ENCODE measurements around the gene TFEB. TPM values are rescaled to one million over a fixed set of nuclear protein-coding genes. Genes with fewer than 3 reads are reported as not detected.
A peak's percentile ranks its signal among the peaks of the same experiment; 100 is the strongest.

The TFEB gene
- total and polyA plus RNA-seq, 4 donors = 13.3 to 38.4 (median 27.8) TPM

DNA sequence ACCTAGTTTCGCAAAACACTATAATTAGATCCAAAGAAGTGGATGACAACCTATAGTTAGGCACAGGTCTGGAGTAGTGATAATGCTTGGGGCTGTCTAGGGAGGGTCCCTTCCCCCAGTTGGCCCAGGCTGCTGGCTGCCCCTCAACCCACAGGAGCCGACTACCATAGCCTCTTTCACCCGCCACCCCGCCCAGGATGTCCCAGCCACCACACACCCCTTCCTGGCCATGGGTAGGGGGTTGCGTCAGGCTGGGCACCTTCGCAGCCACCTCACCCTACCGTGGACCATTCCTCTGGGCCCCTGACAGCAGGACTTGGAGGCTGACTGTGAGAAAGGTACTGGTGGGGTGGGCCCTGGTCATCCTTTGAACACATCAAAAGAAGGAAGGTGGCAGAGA lies 8.5 kb downstream of the TFEB start:
- Histone ChIP-seq H3K9ac (ENCODE audit: insufficient read depth in 1 of 2, low read length in 2 of 2) (no peak overlapping the region), H3K9me3 (ENCODE audit: control insufficient read depth in 4 of 4, insufficient read depth in 3 of 4, low read length in 3 of 4) (no peaks in the 10 kb centered on the region), H3K27ac (ENCODE audit: low read depth in 1 of 2, low read length in 1 of 2) (no peak overlapping the region), H3K36me3 (ENCODE audit: control insufficient read depth in 4 of 4, insufficient read depth in 4 of 4, low read length in 4 of 4) (peaks cover 0 to 2% (median 0%) of the 10 kb centered on the region in 4 donors), H3K4me1 (ENCODE audit: control insufficient read depth in 5 of 5, insufficient read depth in 5 of 5, low read length in 5 of 5) (peaks cover 7 to 41% (median 21%) of the 10 kb centered on the region in 5 donors), H3K27me3 (ENCODE audit: control insufficient read depth in 3 of 3, insufficient read depth in 3 of 3, low read length in 2 of 3) (no peaks in the 10 kb centered on the region), H3K4me3 (no peak overlapping the region)
- ATAC-seq (ENCODE audit: insufficient read depth, low FRiP score) (no peak), DNase-seq (no peak)
- TF ChIP-seq, protein P1, sequence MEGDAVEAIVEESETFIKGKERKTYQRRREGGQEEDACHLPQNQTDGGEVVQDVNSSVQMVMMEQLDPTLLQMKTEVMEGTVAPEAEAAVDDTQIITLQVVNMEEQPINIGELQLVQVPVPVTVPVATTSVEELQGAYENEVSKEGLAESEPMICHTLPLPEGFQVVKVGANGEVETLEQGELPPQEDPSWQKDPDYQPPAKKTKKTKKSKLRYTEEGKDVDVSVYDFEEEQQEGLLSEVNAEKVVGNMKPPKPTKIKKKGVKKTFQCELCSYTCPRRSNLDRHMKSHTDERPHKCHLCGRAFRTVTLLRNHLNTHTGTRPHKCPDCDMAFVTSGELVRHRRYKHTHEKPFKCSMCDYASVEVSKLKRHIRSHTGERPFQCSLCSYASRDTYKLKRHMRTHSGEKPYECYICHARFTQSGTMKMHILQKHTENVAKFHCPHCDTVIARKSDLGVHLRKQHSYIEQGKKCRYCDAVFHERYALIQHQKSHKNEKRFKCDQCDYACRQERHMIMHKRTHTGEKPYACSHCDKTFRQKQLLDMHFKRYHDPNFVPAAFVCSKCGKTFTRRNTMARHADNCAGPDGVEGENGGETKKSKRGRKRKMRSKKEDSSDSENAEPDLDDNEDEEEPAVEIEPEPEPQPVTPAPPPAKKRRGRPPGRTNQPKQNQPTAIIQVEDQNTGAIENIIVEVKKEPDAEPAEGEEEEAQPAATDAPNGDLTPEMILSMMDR (IDR thresholded peaks at IDR 0.05; ENCODE audit: control extremely low read depth, extremely low read depth) = no peak
- 47 to 72% methylated on average over 7 of the region's 7 CpGs for WGBS, 2 donors

DNA sequence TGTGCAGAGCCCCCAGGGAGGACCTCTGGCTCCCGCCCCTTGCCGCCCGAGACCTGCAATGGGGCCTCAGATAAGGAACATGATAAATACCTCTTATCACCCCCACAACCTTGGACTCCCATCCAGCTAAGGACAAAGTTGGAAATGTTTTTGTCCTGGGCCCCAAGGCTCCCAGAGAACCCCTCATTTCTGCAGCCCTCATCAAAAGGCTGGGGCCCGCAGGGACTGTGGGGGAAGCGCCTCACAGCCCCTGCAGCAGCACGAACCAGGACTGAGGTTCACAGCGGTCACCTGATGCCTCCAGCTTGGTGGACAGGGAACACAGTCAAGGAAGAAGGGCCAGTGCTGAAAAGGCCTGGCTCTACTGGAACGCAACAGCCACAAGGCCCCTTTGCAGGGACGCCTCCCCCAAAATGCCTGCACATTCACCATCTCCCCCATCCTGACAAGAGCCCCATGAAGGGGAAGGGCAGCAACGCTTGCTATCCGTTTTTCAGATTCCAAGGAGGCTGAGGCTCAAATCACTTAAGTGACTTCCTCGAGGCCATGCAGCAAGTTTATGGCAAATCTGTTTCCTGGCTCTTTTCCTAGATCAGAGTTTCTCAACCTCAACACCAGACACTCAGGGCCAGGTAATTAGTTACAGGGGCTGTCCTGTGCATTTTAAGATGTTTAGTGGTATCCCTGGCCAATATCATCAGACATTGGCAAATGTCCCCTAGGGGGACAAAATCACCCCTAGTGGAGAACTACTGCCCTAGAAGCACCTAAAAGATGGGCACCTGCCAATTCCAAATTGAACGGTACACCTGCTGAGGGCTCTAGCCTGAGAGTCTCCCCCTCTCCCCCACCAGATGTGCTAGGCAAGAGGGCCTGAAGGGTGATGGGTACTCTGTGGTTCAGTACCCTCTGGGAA lies 10.6 kb downstream of the TFEB start:
- DNase-seq = no peak
- 72 to 80% methylated on average over 13 of the region's 13 CpGs for WGBS, 2 donors
- TF ChIP-seq, protein P1 (IDR thresholded peaks at IDR 0.05; ENCODE audit: control extremely low read depth, extremely low read depth) = no peak

DNA sequence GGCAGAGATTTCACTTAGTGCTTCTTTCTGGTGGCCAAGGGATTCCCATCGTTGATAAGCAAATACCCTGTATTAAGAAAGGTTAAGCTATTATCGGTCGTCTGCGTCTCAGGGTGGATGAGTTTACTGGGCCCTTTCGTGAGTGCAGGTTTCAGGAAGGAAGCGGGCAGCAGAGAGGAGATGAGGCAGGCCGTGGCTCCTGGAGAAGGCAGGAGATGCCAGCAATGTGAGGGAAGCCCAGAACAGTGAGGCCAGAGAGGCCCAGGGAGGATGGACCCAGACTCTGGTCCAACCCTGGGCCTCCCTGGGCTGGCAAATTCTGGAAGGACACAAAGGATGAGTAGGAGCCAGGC lies 11.2 kb downstream of the TFEB start:
- no peak for DNase-seq
- no peaks in the 10 kb centered on the region for H3K27me3 ChIP-seq (ENCODE audit: control insufficient read depth in 3 of 3, insufficient read depth in 3 of 3, low read length in 2 of 3)
- no peak overlapping the region for H3K9ac ChIP-seq (ENCODE audit: insufficient read depth in 1 of 2, low read length in 2 of 2)
- H3K36me3 ChIP-seq (ENCODE audit: control insufficient read depth in 4 of 4, insufficient read depth in 4 of 4, low read length in 4 of 4) = no peaks in the 10 kb centered on the region
- H3K9me3 ChIP-seq (ENCODE audit: control insufficient read depth in 4 of 4, insufficient read depth in 3 of 4, low read length in 3 of 4) = no peaks in the 10 kb centered on the region
- TF ChIP-seq, protein P1 (IDR thresholded peaks at IDR 0.05; ENCODE audit: control extremely low read depth, extremely low read depth) = no peak
- peak overlapping the region; percentile 40 to 58 for H3K27ac ChIP-seq (ENCODE audit: low read depth in 1 of 2, low read length in 1 of 2)
- no peak overlapping the region for H3K4me3 ChIP-seq
- WGBS, 2 donors = 35 to 65% methylated on average over 7 of the region's 7 CpGs
- no peak for ATAC-seq (ENCODE audit: insufficient read depth, low FRiP score)
- H3K4me1 ChIP-seq (ENCODE audit: control insufficient read depth in 5 of 5, insufficient read depth in 5 of 5, low read length in 5 of 5) = peaks cover 7 to 32% (median 31%) of the 10 kb centered on the region in 5 donors

More for the DNA sequence above, 10.6 kb downstream of the TFEB start:
- Histone ChIP-seq H3K36me3 (ENCODE audit: control insufficient read depth in 4 of 4, insufficient read depth in 4 of 4, low read length in 4 of 4) (no peaks in the 10 kb centered on the region), H3K9me3 (ENCODE audit: control insufficient read depth in 4 of 4, insufficient read depth in 3 of 4, low read length in 3 of 4) (no peaks in the 10 kb centered on the region), H3K27ac (ENCODE audit: low read depth in 1 of 2, low read length in 1 of 2) (peak overlapping the region in 1 of 2 donors; percentile 20), H3K27me3 (ENCODE audit: control insufficient read depth in 3 of 3, insufficient read depth in 3 of 3, low read length in 2 of 3) (no peaks in the 10 kb centered on the region), H3K9ac (ENCODE audit: insufficient read depth in 1 of 2, low read length in 2 of 2) (no peak overlapping the region), H3K4me3 (no peak overlapping the region), H3K4me1 (ENCODE audit: control insufficient read depth in 5 of 5, insufficient read depth in 5 of 5, low read length in 5 of 5) (peaks cover 7 to 31% (median 27%) of the 10 kb centered on the region in 5 donors)
- ATAC-seq (ENCODE audit: insufficient read depth, low FRiP score) = no peak

All from lung (tissue), 12 donors.